HepG2 (cell line): ENCODE data around the gene C11orf68. TPM values are rescaled to one million over a fixed set of nuclear protein-coding genes. Genes with fewer than 3 reads are reported as not detected.

Experiments used
- CCAR2 ChIP-seq: fragments of 200-400 bp; formaldehyde crosslinking; optimal IDR thresholded peaks from 2 replicates; pipeline ENCODE3; 2018; ENCODE audit warnings: low read depth, mild to moderate bottlenecking, low read length, moderate library complexity
- HNF4A ChIP-seq: sonication (generic); formaldehyde crosslinking; IDR thresholded peaks from 2 replicates; pipeline ENCODE4 v1.4.0; 2020; ENCODE audit warnings: missing genetic modification reagents
- NR2F6 ChIP-seq, 2 experiments: IDR thresholded peaks; 2 replicates each; pipeline ENCODE4 v1.6.1; 2016; ENCODE audit warnings: antibody characterized with exemption in 1 of 2, mild to moderate bottlenecking in 1 of 2
- ZFP1 ChIP-seq: IDR thresholded peaks from 2 replicates; pipeline ENCODE4 v1.6.1; 2016
- ZNF101 ChIP-seq: sonication (generic); formaldehyde crosslinking; IDR thresholded peaks from 2 replicates; pipeline ENCODE4 v1.4.0; 2020; ENCODE audit warnings: mild to moderate bottlenecking, low read depth, missing genetic modification reagents, borderline replicate concordance
- ZNF33B ChIP-seq: sonication (generic); formaldehyde crosslinking; IDR thresholded peaks from 2 replicates; pipeline ENCODE4 v1.5.1; 2020; ENCODE audit warnings: mild to moderate bottlenecking, missing genetic modification reagents
- ZNF350 ChIP-seq: sonication (generic); formaldehyde crosslinking; IDR thresholded peaks from 2 replicates; pipeline ENCODE4 v1.4.0; 2020; ENCODE audit warnings: mild to moderate bottlenecking, low read depth, missing genetic modification reagents, borderline replicate concordance
- ZSCAN29 ChIP-seq: sonication (generic); formaldehyde crosslinking; conservative IDR thresholded peaks from 2 replicates; pipeline ENCODE4 v1.4.0; 2020; ENCODE audit warnings: mild to moderate bottlenecking, missing genetic modification reagents
- polyA plus RNA-seq, 8 experiments: library from polyadenylated mRNA; depleted of rRNA in 3 of 8; stranded (reverse) in 7 of 8; unstranded in 1 of 8; fragments of >200 nt; fragmentation: Illumina TruSeq in 4 of 8; extraction: Trizol in 4 of 8; gene quantifications; 2 replicates each; pipeline versions ENCODE4 v1.2.1 to v1.2.3, GENCODE V29; 2011 to 2016; ENCODE audit warnings: low read depth in 4 of 8, missing spikeins in 1 of 8, mixed read lengths in 1 of 8; ENCODE audit not compliant: insufficient read depth in 1 of 8
- total RNA-seq, 5 experiments: library from RNA; depleted of rRNA; stranded (reverse); fragments of >200 nt; fragmentation: Illumina TruSeq; extraction: Trizol; gene quantifications; 2 replicates each; pipeline ENCODE4 v1.2.3, GENCODE V29; 2016; ENCODE audit warnings: low read depth in 1 of 5
- TF ChIP-seq, protein P1 (sequence below): sonication (generic); formaldehyde crosslinking; IDR thresholded peaks from 2 replicates; pipeline ENCODE4 v1.5.1; 2020; ENCODE audit warnings: mild to moderate bottlenecking, missing genetic modification reagents, moderate library complexity
- TF ChIP-seq, protein P2 (sequence below): IDR thresholded peaks from 2 replicates; pipeline ENCODE4 v1.6.1; 2016; ENCODE audit warnings: control low read depth
- TF ChIP-seq, protein P3 (sequence below): IDR thresholded peaks from 2 replicates; pipeline ENCODE4 v1.6.1; 2016; ENCODE audit warnings: missing compliant biosample characterization, missing genetic modification reagents, borderline replicate concordance
- TF ChIP-seq, protein P4 (sequence below): sonication (generic); formaldehyde crosslinking; IDR thresholded peaks from 2 replicates; pipeline ENCODE4 v1.9.0; 2021; ENCODE audit warnings: missing genetic modification reagents, mild to moderate bottlenecking, borderline replicate concordance

C11orf68 gene
- total and polyA plus RNA-seq, 2 of the 13 experiments (the other 11 are each of a cell fraction or from before 2014, with no cell fraction given) = 8.4 to 28.3 TPM

DNA sequence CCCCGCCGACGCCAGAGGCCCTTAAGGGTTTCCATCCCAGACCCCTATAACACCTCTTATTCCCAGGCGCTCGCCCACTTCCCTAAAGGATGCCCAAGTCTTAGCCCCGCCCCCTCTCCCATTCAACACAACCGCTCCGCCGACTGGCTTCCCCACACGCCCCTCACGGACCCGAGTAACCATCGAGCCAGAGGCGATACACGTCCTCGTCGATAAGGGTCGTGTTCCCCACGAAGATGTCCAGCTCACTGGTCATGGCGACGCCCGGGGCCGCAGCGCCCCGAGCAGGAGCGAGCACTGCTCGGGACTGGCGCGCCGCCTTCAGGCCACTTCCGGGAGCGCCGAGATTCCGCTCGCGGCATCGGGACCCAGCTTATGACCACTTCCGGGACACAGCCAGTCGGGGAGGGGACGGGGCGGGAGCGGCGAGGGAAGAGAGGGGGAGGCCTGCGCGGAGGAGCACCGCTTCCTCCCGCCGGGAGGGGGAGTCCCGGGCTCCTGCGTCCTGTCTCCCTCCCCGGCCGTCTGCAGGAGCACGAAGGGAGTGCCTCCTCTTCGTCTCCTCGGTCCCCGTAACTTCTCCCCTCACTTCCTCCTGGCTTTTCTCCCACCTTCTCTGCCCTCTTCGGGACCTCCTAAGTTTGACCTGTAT, 30.6 kb downstream of the C11orf68 start, which contains the start of gene FIBP (continued):
- TF ChIP-seq, protein P1, sequence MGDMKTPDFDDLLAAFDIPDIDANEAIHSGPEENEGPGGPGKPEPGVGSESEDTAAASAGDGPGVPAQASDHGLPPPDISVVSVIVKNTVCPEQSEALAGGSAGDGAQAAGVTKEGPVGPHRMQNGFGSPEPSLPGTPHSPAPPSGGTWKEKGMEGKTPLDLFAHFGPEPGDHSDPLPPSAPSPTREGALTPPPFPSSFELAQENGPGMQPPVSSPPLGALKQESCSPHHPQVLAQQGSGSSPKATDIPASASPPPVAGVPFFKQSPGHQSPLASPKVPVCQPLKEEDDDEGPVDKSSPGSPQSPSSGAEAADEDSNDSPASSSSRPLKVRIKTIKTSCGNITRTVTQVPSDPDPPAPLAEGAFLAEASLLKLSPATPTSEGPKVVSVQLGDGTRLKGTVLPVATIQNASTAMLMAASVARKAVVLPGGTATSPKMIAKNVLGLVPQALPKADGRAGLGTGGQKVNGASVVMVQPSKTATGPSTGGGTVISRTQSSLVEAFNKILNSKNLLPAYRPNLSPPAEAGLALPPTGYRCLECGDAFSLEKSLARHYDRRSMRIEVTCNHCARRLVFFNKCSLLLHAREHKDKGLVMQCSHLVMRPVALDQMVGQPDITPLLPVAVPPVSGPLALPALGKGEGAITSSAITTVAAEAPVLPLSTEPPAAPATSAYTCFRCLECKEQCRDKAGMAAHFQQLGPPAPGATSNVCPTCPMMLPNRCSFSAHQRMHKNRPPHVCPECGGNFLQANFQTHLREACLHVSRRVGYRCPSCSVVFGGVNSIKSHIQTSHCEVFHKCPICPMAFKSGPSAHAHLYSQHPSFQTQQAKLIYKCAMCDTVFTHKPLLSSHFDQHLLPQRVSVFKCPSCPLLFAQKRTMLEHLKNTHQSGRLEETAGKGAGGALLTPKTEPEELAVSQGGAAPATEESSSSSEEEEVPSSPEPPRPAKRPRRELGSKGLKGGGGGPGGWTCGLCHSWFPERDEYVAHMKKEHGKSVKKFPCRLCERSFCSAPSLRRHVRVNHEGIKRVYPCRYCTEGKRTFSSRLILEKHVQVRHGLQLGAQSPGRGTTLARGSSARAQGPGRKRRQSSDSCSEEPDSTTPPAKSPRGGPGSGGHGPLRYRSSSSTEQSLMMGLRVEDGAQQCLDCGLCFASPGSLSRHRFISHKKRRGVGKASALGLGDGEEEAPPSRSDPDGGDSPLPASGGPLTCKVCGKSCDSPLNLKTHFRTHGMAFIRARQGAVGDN (CRISPR knock-in tag) = peak; percentile 94
- TF ChIP-seq ZNF33B (CRISPR knock-in tag) = no peak
- TF ChIP-seq, protein P2, sequence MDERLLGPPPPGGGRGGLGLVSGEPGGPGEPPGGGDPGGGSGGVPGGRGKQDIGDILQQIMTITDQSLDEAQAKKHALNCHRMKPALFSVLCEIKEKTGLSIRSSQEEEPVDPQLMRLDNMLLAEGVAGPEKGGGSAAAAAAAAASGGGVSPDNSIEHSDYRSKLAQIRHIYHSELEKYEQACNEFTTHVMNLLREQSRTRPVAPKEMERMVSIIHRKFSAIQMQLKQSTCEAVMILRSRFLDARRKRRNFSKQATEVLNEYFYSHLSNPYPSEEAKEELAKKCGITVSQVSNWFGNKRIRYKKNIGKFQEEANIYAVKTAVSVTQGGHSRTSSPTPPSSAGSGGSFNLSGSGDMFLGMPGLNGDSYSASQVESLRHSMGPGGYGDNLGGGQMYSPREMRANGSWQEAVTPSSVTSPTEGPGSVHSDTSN (CRISPR knock-in tag) = no peak
- TF ChIP-seq, protein P3, sequence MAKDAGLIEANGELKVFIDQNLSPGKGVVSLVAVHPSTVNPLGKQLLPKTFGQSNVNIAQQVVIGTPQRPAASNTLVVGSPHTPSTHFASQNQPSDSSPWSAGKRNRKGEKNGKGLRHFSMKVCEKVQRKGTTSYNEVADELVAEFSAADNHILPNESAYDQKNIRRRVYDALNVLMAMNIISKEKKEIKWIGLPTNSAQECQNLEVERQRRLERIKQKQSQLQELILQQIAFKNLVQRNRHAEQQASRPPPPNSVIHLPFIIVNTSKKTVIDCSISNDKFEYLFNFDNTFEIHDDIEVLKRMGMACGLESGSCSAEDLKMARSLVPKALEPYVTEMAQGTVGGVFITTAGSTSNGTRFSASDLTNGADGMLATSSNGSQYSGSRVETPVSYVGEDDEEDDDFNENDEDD (CRISPR knock-in tag) = peak; percentile 70; the same call in 1 of the 2 replicates
- no peak for TF ChIP-seq ZNF101 (CRISPR knock-in tag)
- no peak for TF ChIP-seq CCAR2
- no peak for TF ChIP-seq NR2F6 (IDR thresholded peaks at IDR 0.05)
- 0 out of 2 replicates have a peak, but pooled peaks have one; percentile 4 for TF ChIP-seq NR2F6 (CRISPR knock-in tag; IDR thresholded peaks at IDR 0.05)
- TF ChIP-seq HNF4A (CRISPR knock-in tag) = no peak
- TF ChIP-seq ZFP1 (CRISPR knock-in tag) = 0 out of 2 replicates have a peak, but pooled peaks have one; percentile 37
- no peak for TF ChIP-seq ZSCAN29
- peak; percentile 94 for TF ChIP-seq ZNF350 (CRISPR knock-in tag)
- TF ChIP-seq, protein P4, sequence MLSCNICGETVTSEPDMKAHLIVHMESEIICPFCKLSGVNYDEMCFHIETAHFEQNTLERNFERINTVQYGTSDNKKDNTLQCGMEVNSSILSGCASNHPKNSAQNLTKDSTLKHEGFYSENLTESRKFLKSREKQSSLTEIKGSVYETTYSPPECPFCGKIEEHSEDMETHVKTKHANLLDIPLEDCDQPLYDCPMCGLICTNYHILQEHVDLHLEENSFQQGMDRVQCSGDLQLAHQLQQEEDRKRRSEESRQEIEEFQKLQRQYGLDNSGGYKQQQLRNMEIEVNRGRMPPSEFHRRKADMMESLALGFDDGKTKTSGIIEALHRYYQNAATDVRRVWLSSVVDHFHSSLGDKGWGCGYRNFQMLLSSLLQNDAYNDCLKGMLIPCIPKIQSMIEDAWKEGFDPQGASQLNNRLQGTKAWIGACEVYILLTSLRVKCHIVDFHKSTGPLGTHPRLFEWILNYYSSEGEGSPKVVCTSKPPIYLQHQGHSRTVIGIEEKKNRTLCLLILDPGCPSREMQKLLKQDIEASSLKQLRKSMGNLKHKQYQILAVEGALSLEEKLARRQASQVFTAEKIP (CRISPR knock-in tag) = no peak
